H1 (cell line): ENCODE data around the gene UTP20. TPM values are rescaled to one million over a fixed set of nuclear protein-coding genes. Genes with fewer than 3 reads are reported as not detected.

ENCODE experiments used
- BACH1 ChIP-seq: IDR thresholded peaks from 2 replicates; pipeline ENCODE4 v1.6.1; 2012; ENCODE audit warnings: low read length, improper control_type of control experiment
- BRCA1 ChIP-seq: IDR thresholded peaks from 2 replicates; pipeline ENCODE4 v1.6.1; 2012; ENCODE audit warnings: low read depth, low read length, improper control_type of control experiment
- EP300 ChIP-seq, 2 experiments: IDR thresholded peaks; 1 replicate in 1 of 2; 2 replicates in 1 of 2; pipeline ENCODE4 v1.6.1; 2011 to 2012; ENCODE audit warnings: low read depth in 2 of 2, low read length in 2 of 2, mild to moderate bottlenecking in 2 of 2, borderline replicate concordance in 1 of 2, inconsistent platforms in 1 of 2, moderate library complexity in 1 of 2
- GABPA ChIP-seq: IDR thresholded peaks from 2 replicates; pipeline ENCODE4 v1.6.1; 2011; ENCODE audit warnings: mild to moderate bottlenecking, low read length, moderate library complexity, borderline replicate concordance; ENCODE audit not compliant: insufficient read depth
- SIRT6 ChIP-seq: IDR thresholded peaks from one replicate; pipeline ENCODE4 v1.7.1; 2012; ENCODE audit warnings: low read length, inconsistent platforms
- ZNF274 ChIP-seq: IDR thresholded peaks from 2 replicates; pipeline ENCODE4 v1.7.0; 2012; ENCODE audit warnings: low read length, borderline replicate concordance; ENCODE audit errors: extremely low read depth
- polyA plus RNA-seq, 7 experiments: library from polyadenylated mRNA; depleted of rRNA in 3 of 7; stranded (reverse) in 5 of 7; unstranded in 2 of 7; fragments of >200 nt in 5 of 7; fragments of 200-250 nt in 2 of 7; gene quantifications; 1 replicate in 5 of 7; 2 replicates in 1 of 7; 4 replicates in 1 of 7; pipeline versions ENCODE4 v1.2.1 to v1.2.3, GENCODE V29; 2011 to 2013; ENCODE audit warnings: missing spikeins in 2 of 7, mixed read lengths in 2 of 7
- total RNA-seq: library from RNA; stranded (reverse); fragmentation: NEBNext Ultra II Directional; extraction: Animal tissue kit (Norgen Biotek cat#: 25700); gene quantifications from 2 replicates; pipeline ENCODE4 v1.2.1, GENCODE V29; 2021
- TF ChIP-seq, protein P1 (sequence below): fragments of 300-600 bp; sonication (generic); IDR thresholded peaks from 2 replicates; pipeline ENCODE4 v1.7.1; 2012; ENCODE audit warnings: low read length, moderate library complexity, mild to moderate bottlenecking, inconsistent platforms; ENCODE audit not compliant: insufficient replicate concordance

Gene UTP20
- total and polyA plus RNA-seq, 2 of the 8 experiments (the other 6 are each of a cell fraction or from before 2014, with no cell fraction given), result 8.5 to 48.4 TPM

DNA sequence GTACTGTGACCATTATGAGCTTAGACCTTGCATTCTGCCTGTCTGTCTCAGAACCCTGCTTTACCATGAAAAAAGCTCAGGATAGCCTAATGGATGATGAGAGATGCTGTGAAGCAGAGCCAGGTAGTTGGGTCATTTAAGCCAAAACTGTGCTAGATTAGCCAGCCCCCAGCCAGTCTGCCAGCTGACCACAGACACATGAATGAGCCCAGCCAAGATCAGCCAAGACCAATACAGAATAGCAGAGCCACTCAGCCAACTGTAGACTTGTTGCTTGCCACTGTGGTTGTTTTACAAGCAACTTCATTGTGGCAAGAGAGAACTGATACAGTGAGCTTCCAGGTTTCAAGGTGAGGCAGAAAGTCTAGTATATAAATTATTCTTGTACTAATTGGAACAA lies 12.8 kb upstream of the UTP20 start (continued):
- TF ChIP-seq, protein P1, sequence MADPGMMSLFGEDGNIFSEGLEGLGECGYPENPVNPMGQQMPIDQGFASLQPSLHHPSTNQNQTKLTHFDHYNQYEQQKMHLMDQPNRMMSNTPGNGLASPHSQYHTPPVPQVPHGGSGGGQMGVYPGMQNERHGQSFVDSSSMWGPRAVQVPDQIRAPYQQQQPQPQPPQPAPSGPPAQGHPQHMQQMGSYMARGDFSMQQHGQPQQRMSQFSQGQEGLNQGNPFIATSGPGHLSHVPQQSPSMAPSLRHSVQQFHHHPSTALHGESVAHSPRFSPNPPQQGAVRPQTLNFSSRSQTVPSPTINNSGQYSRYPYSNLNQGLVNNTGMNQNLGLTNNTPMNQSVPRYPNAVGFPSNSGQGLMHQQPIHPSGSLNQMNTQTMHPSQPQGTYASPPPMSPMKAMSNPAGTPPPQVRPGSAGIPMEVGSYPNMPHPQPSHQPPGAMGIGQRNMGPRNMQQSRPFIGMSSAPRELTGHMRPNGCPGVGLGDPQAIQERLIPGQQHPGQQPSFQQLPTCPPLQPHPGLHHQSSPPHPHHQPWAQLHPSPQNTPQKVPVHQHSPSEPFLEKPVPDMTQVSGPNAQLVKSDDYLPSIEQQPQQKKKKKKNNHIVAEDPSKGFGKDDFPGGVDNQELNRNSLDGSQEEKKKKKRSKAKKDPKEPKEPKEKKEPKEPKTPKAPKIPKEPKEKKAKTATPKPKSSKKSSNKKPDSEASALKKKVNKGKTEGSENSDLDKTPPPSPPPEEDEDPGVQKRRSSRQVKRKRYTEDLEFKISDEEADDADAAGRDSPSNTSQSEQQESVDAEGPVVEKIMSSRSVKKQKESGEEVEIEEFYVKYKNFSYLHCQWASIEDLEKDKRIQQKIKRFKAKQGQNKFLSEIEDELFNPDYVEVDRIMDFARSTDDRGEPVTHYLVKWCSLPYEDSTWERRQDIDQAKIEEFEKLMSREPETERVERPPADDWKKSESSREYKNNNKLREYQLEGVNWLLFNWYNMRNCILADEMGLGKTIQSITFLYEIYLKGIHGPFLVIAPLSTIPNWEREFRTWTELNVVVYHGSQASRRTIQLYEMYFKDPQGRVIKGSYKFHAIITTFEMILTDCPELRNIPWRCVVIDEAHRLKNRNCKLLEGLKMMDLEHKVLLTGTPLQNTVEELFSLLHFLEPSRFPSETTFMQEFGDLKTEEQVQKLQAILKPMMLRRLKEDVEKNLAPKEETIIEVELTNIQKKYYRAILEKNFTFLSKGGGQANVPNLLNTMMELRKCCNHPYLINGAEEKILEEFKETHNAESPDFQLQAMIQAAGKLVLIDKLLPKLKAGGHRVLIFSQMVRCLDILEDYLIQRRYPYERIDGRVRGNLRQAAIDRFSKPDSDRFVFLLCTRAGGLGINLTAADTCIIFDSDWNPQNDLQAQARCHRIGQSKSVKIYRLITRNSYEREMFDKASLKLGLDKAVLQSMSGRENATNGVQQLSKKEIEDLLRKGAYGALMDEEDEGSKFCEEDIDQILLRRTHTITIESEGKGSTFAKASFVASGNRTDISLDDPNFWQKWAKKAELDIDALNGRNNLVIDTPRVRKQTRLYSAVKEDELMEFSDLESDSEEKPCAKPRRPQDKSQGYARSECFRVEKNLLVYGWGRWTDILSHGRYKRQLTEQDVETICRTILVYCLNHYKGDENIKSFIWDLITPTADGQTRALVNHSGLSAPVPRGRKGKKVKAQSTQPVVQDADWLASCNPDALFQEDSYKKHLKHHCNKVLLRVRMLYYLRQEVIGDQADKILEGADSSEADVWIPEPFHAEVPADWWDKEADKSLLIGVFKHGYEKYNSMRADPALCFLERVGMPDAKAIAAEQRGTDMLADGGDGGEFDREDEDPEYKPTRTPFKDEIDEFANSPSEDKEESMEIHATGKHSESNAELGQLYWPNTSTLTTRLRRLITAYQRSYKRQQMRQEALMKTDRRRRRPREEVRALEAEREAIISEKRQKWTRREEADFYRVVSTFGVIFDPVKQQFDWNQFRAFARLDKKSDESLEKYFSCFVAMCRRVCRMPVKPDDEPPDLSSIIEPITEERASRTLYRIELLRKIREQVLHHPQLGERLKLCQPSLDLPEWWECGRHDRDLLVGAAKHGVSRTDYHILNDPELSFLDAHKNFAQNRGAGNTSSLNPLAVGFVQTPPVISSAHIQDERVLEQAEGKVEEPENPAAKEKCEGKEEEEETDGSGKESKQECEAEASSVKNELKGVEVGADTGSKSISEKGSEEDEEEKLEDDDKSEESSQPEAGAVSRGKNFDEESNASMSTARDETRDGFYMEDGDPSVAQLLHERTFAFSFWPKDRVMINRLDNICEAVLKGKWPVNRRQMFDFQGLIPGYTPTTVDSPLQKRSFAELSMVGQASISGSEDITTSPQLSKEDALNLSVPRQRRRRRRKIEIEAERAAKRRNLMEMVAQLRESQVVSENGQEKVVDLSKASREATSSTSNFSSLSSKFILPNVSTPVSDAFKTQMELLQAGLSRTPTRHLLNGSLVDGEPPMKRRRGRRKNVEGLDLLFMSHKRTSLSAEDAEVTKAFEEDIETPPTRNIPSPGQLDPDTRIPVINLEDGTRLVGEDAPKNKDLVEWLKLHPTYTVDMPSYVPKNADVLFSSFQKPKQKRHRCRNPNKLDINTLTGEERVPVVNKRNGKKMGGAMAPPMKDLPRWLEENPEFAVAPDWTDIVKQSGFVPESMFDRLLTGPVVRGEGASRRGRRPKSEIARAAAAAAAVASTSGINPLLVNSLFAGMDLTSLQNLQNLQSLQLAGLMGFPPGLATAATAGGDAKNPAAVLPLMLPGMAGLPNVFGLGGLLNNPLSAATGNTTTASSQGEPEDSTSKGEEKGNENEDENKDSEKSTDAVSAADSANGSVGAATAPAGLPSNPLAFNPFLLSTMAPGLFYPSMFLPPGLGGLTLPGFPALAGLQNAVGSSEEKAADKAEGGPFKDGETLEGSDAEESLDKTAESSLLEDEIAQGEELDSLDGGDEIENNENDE, result no peak
- TF ChIP-seq EP300 (IDR thresholded peaks at IDR 0.05; ENCODE audit: borderline replicate concordance in 1 of 2, low read depth in 2 of 2, low read length in 2 of 2) (no peak), BACH1 (no peak), GABPA (no peak), SIRT6 (no peak), BRCA1 (no peak), ZNF274 (no peak)
